Prostate gland (tissue), 2 donors: Measurements from ENCODE around the gene HOXC6.

Experiments
- POLR2AphosphoS5 ChIP-seq: sonication (generic); formaldehyde crosslinking; IDR thresholded peaks from one replicate; pipeline ENCODE4 v1.6.1; 2017; ENCODE audit warnings: antibody characterized with exemption
- TF ChIP-seq, protein P1 (sequence below), 4 experiments: fragments of 200-600 bp in 2 of 4; fragments of 450-650 bp in 2 of 4; sonication (generic) in 2 of 4; IDR thresholded peaks; 1 replicate in 3 of 4; 2 replicates in 1 of 4; pipeline ENCODE4 v1.5.1; 2016 to 2019; ENCODE audit warnings: antibody characterized with exemption in 4 of 4, mild to moderate bottlenecking in 2 of 4, moderate library complexity in 2 of 4

DNA sequence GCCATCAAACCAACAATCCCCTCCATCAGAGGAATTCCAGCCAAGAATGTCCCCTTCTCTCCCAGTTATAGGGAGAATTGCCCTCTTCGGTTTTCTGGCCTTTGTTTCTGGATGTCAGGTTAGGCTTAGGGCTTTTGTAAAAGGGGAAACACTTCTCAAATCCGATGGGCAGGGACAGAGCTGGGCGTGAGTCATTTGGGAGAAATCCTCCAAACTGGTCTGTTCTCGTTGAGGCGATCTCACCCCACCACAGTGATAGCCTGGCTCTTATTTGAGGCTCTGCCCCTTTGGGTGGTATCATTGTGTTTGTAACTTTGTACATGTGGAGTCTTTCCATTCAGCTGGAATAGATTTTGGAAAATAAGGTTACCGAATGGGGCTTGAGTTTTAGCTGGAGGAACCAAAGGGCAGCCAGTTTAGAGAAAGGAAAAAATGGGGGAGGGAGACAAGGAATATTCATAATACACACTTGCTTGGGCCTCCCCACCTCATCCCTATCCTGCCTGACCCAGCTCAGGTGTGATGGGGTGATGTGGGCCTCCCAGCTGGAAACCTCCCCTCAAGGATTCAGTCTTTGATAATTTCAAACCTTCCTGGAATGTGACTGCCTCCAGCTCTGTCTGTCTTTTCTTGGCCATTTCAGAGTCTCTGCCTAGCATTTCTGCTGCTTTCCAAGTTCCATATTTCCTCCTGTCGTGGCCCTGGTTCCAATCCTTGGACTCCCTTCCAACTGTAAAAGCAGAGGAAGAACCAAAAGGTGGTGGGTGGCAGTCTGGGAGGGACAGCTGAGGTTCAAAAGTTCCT, 32.9 kb downstream of the HOXC6 start:
- TF ChIP-seq POLR2AphosphoS5, result no peak
- TF ChIP-seq, protein P1, sequence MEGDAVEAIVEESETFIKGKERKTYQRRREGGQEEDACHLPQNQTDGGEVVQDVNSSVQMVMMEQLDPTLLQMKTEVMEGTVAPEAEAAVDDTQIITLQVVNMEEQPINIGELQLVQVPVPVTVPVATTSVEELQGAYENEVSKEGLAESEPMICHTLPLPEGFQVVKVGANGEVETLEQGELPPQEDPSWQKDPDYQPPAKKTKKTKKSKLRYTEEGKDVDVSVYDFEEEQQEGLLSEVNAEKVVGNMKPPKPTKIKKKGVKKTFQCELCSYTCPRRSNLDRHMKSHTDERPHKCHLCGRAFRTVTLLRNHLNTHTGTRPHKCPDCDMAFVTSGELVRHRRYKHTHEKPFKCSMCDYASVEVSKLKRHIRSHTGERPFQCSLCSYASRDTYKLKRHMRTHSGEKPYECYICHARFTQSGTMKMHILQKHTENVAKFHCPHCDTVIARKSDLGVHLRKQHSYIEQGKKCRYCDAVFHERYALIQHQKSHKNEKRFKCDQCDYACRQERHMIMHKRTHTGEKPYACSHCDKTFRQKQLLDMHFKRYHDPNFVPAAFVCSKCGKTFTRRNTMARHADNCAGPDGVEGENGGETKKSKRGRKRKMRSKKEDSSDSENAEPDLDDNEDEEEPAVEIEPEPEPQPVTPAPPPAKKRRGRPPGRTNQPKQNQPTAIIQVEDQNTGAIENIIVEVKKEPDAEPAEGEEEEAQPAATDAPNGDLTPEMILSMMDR (IDR thresholded peaks at IDR 0.05), result no peak
